Amygdala (tissue), 56 donors: ENCODE results near the gene FTMT.
"Not testable (repeated sequence)": the region's sequence is repeated elsewhere in the genome, so short reads cannot be mapped to it uniquely, and the experiment has no call there.

Experiments used
- DNase-seq, 56 donors: peaks; one replicate each; lab custom pipeline; 2025; lab: John Stamatoyannopoulos, UW

FTMT gene

DNA sequence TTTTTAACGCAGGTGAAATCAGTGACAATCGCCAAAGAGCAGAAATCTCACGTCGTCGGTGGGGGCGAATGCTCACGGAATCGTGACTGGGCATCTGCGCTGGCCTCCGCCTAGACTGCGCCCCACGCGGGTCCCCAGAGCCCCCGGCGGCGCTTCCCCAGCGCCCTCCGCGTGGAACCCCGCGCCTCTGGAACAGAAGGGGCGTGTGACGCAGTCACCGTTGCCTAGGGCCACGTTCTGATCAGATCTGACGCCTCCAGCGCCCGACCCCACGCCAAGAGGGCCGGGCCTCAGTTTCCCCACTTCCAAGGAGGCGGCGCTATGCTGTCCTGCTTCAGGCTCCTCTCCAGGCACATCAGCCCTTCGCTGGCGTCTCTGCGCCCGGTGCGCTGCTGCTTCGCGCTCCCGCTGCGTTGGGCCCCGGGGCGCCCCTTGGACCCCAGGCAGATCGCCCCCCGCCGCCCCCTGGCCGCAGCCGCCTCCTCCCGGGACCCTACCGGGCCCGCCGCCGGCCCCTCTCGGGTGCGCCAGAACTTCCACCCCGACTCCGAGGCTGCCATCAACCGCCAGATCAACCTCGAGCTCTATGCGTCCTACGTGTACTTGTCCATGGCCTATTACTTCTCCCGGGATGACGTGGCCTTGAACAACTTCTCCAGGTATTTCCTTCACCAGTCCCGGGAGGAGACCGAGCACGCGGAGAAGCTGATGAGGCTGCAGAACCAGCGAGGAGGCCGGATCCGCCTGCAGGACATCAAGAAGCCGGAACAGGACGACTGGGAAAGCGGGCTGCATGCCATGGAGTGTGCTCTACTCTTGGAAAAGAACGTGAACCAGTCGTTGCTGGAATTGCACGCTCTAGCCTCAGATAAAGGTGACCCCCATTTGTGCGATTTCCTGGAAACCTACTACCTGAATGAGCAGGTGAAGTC lies at the start of gene FTMT:
Gene FTMT (plus strand): TSS at position 240 of the 932 bp plus-strand sequence. CDS start 82 bp downstream, at position 322.
- no peak for DNase-seq

DNA sequence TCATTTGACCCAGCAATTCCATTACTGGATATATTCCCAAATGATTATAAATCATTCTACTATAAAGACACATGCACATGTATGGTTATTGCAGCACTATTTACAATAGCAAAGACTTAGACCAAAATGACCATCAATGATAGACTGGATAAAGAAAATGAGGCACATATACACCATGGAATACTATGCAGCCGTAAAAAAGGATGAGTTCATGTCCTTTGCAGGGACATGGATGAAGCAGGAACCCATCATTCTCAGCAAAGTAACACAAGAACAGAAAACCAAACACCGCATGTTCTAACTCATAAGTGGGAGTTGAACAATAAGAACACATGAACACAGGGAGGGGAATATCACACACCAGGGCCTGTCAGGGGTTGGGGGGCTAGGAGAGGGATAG lies 46.4 kb upstream of the FTMT start:
- DNase-seq, result not testable (repeated sequence)

GRCh38 chr5:121805911-121806310 lies 45.8 kb upstream of the FTMT start:
- DNase-seq, result no peak

GRCh38 chr5:121816164-121816563 lies 35.5 kb upstream of the FTMT start:
- no peak for DNase-seq

DNA sequence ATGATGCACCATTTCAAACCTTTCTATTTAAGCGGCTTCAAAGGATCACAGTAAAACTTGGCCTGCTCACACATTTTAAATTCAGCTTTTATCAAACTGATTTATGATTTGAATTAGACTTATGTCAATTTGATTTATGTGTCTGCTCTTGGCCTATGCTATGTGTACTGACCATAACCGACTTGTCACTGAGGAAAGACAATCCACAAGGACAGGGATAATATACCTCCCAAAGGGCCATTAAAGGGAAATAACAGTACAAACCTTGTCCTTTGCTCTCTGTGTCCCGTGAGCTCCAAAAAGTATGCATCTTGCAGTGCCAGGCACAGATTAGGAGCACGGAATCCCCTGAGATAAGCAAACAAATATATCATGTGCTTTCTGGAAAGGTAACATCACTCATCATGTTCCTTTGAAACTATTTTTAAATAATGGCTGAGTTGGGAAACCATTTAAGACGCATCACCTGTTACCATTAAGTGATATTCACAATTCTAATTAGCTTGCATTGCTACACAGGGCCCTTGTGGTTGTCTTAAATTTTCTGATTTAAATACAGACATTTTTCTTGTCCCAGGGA lies 31.9 kb upstream of the FTMT start:
- no peak for DNase-seq

GRCh38 chr5:121833617-121834016 lies 18.1 kb upstream of the FTMT start:
- DNase-seq, result no peak

- DNase-seq, result no peak
Observed at GRCh38 chr5:121834021-121834420, 17.7 kb upstream of the FTMT start.

- DNase-seq, result no peak
Observed at GRCh38 chr5:121841892-121842291, 9.8 kb upstream of the FTMT start.

- no peak for DNase-seq
Observed at GRCh38 chr5:121850272-121850671, 1.4 kb upstream of the FTMT start.

GRCh38 chr5:121853850-121854249 lies 2.2 kb downstream of the FTMT start:
- no peak for DNase-seq

DNA sequence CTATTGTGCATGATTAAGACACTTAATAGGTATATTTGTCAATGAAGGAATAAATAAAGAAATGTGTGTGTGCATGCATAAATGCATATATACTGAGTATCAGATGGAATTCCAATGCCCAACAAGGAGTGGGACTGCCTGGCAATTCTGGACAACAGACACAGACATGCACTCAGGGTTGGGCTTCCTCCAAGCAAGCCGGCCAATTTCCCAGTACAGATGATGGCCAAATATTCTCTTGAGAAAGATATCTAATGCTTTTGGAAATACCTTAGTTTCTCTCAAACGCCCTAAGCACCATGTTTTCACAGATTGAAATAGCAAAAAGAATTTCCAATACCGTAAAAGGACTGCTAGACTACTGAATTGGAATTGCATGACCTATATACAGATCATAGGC lies 11.1 kb downstream of the FTMT start:
- no peak for DNase-seq

DNA sequence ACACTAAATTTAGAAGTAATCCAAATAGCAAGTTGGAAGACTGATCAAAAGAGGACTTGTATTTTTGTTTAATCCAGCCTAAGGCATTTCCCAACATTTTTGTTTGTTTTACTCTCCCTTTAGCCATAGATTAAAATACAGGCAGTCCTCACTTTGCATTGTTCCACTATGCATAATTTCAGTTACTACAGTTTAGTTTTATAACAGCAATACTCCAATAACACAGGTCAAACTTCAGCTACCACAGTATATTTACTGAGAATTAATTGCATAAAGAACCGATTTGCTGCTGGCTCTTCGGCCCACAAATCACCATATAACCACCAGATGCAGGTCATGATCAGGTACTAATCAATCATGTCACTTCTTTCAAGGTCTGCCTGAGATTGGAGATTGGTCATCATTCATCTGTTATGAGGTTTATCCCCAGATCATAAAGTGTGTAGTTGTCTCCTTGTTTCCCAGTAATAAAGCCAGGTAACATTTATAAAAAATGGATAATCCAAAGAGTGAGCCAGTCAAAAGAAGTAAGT lies 12.1 kb downstream of the FTMT start:
- DNase-seq, result no peak

DNA sequence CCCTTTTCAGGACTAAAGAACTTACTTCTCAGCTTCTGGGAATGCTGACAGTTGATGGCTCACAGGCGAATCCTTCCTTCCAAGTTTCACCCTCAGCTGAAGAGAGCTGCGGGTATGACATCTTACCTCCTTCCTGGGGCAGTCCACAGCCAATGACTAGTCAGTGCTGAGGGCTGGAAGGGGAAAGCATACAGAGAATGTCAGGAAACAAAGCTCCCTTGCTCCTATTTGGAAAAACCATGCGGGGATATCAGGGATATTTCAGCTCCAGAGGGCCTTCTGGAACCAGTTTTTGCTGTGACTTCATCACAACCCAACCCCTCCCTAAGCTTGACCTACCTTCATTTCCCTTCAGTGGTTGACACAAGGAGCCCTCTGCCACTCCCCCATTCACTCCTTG lies 15.7 kb downstream of the FTMT start:
- DNase-seq, result no peak

DNA sequence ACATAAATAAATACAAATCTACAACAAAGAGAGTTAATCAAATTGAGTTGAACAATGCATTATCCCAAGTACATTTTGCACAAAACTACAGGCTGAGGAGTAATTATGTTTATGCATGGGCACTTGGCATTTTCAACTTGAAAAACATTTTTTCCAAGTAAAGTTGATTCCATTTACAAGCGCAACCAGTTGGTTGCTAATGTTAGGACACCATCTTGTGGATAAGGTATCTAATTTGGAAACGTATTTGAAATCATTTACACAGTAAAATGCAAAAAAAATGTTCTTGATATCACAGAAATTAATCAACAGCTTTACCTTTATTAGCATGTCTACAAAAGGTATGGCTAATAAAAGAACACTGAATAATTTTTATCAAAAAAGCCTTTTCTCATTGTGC lies 18.8 kb downstream of the FTMT start:
- no peak for DNase-seq

- DNase-seq, result no peak
Observed at GRCh38 chr5:121872856-121873255, 21.2 kb downstream of the FTMT start.

DNA sequence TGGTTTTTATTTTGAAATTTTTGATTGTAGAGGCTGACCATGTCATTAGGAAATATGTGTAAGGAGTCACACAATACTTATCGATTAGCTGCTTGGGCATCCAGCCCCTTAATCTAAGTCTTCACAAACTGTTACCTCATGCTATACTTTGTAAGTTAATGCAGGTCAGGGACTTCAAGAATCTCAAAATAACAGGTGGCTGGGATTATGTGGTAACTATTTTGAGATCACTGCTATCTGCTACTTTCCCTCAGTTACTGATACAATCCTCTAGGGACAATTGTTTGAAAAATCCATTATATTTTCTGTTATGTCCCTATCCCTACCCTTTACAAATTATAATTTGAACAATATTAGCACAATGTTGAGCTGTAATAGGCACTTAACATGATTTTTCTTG lies 21.7 kb downstream of the FTMT start:
- no peak for DNase-seq

DNA sequence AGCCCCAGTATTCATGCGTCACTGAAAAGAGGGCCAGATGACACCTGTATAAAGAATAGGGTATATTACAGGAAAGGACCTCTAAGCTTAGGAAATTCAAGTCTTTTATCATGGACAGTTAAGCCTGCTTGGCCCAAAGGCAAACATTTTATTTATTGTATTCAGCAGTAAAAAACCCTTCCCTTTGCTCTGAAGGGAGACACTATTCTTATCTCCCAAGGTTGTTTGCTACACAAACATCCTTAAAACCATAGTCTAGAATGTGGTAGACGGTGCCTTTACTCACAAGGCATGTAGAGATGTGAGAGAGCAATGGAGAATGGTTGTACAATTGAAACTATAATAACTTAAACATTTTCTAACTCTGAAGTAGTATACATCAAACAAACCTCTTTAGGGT lies 33.9 kb downstream of the FTMT start:
- no peak for DNase-seq

GRCh38 chr5:121887727-121888126 lies 36.0 kb downstream of the FTMT start:
- no peak for DNase-seq

GRCh38 chr5:121890297-121890858 lies 38.7 kb downstream of the FTMT start:
- DNase-seq, result no peak

- no peak for DNase-seq
Observed at GRCh38 chr5:121897341-121897740, 45.7 kb downstream of the FTMT start.

- no peak for DNase-seq
Observed at GRCh38 chr5:121899346-121899745, 47.7 kb downstream of the FTMT start.
